ENCODE data around the gene COL8A2. TPM values are rescaled to one million over a fixed set of nuclear protein-coding genes. Genes with fewer than 3 reads are reported as not detected.
"Not testable (repeated sequence)": the region's sequence is repeated elsewhere in the genome, so short reads cannot be mapped to it uniquely, and the experiment has no call there.

COL8A2 gene
- total RNA-seq, 1 experiment from 2014 or later: not detected

DNA sequence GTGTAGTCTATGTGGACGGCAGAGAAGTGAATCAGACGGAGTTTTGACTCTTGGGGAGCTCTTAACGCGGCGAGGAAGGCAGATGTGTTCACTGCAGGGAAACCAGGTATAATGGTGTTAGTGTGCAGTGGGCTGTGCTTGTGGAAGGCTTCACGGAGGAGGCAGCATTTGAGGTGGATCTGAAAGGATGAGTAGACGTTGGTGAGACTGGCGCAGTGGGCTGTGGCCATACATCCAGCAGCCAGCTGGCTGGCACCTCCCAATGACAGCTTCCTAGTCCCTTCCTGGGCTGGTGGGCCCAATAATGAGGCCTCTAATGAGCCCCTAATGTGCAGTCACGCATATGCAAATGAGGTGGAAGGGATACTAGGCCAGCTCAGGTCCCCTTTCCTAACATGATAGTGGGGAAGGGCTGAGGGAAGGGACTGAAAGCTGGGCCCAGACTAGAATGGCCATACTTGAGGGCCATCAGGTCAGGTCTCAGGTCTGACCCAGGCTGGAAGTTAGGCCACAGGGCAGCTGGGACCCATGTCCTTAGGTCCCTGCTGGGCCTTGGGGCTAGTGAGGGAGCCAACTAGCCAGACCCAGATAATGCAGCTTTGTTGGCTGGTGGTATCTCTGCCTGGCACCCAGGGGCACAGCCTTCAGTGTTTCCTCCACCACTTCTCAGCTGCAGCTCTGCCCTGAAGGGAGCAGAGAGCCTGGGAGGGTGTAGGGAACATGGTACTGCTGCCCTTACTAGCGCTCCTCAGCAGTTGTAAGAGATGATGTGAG lies 34.8 kb upstream of the COL8A2 start:
- DNase-seq (ENCODE audit: low read depth): no peak
- in situ Hi-C loops (cut with HindIII; ENCODE audit: low pct_unique_long_range_greater_than_20kb, low sequenced_read_pairs): no loop called here

DNA sequence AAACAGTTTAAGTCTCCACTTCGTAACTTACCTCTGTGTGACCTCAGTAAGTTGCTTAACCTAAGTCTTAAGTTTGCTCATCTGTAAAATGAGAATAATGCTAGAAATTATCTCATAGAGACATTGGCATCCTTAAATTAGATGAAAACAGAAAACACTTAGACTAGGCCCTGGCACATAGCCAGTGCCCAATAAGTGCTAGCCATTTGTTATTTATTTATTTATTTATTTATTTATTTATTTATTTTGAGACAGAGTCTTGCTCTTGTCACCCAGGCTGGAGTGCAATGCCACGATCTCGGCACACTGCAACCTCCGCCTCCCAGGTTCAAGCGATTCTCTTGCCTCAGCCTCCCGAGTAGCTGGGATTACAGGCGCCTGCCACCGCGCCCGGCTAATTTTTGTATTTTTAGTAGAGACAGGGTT lies 33.8 kb upstream of the COL8A2 start:
- in situ Hi-C loops (cut with HindIII; ENCODE audit: low pct_unique_long_range_greater_than_20kb, low sequenced_read_pairs); DNase-seq (ENCODE audit: low read depth): not testable (repeated sequence)

DNA sequence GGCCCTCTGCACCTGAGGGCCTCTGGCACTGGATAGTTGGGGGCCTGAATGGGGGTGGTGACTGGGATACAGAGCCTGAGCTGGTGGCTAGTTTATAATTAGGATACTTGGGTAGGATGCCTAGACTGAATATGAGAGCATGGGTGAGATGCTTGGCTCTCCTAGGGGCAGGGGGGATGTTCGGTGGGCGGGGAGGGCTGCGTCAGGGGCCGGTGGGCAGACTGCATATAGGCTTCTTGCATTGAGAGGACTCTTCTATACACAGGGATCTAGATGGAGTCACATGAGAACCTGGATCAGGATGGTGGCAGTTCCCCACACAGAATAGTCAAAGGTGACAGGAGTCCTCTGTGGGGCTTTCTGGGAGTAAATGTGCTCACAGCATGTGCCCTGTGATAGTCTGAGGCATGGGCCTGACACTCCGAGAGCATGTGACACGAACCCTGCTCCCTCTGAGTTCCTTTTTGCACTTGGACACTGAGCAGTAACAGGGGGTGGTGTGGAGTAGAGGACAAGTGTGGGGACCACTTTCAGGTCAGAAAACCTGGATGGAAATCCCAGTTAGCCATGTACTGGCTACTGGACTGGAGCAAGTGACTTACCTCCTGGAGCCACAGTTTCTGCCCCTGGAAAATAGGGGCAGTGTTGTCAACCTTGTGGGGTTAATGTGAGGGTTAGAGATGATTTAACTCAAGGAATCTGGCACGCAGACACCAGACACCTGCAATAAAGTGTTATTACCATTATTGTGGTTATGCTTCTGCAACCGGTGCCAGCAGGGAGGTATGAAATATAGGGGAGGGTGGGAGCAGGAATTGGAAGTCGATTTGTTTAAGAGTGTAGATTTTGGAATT lies 33.2 kb upstream of the COL8A2 start:
- in situ Hi-C loops (cut with HindIII; ENCODE audit: low pct_unique_long_range_greater_than_20kb, low sequenced_read_pairs): no loop called here
- no peak for DNase-seq (ENCODE audit: low read depth)

DNA sequence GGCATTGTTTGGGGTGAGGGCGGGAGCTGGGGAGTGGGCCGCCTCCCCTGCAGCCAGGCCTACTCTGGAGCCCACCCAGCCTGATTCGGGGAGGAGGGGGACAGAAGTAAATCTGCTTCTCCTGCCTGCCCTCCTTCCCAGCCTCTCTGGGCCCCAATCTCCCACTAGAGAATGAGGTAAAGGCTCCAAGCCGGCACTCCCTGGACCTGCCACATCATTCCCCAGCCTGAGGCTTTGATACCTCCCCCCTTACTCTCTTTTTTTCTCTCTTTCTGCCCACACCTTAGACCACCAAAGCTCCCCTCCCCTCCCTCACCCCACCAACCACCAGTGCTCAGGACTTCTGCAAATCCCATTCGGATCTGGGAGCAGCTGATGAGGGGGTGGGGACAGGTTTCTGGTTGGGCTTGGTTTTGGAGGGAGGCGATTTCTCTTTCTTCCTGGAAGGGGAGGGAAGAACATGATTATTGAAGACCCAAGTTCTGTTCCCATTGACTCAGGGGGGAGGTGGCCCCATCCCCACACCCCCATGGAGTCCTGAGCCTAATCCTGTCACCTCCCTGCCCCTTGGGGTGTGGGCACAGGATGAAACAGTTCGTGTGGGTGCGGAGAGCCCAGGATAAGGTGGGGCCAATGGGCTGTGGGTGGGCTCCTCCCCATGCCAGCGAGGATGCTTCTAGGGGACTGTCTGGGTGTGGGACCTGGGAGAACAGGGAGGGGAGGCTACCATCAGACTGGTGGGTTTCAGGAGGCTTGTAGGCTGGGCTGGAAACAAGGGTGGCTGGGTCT lies 32.3 kb upstream of the COL8A2 start:
- in situ Hi-C loops (cut with HindIII; ENCODE audit: low pct_unique_long_range_greater_than_20kb, low sequenced_read_pairs): no loop called here
- no peak for DNase-seq (ENCODE audit: low read depth)

DNA sequence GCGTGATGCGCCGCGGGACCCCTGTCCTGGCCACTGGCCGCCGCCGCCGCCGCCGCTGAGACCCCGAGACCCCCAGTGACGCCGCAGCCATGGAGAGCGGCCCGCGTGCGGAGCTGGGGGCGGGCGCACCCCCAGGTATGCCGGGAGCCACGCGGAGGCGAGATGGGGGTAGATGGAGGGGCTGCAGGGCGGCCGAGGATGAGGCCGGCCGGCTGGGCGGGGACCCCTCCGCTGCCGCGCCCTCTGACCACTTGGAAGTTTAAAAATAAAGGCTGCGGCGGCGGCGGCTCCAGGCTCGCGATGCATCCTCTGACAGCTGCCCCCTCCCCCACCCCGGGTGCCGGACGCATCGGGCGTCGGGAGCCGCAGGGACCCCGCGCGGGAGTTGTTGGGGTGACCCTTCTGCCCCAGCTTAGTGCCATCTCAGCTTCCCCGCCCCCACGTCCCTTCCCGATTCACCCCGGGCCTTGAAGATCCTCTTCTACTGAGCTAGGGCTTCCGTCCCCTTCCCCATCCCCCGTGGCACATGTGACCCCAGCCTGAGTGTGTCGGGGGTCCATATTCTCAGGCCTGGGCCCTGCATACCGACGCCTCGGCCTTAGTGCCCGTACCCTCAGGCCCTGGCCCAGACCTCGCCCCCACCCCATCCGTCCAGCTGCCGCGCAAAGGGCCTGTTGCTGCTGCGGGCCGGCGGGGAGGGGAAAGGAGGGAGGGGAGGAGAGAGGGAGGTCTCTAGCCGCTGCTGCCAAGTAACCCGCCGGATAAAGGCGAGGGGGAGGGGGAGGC lies 31.5 kb upstream of the COL8A2 start:
- in situ Hi-C loops (cut with HindIII; ENCODE audit: low pct_unique_long_range_greater_than_20kb, low sequenced_read_pairs): no loop called here
- peak; percentile 57 for DNase-seq (ENCODE audit: low read depth)

DNA sequence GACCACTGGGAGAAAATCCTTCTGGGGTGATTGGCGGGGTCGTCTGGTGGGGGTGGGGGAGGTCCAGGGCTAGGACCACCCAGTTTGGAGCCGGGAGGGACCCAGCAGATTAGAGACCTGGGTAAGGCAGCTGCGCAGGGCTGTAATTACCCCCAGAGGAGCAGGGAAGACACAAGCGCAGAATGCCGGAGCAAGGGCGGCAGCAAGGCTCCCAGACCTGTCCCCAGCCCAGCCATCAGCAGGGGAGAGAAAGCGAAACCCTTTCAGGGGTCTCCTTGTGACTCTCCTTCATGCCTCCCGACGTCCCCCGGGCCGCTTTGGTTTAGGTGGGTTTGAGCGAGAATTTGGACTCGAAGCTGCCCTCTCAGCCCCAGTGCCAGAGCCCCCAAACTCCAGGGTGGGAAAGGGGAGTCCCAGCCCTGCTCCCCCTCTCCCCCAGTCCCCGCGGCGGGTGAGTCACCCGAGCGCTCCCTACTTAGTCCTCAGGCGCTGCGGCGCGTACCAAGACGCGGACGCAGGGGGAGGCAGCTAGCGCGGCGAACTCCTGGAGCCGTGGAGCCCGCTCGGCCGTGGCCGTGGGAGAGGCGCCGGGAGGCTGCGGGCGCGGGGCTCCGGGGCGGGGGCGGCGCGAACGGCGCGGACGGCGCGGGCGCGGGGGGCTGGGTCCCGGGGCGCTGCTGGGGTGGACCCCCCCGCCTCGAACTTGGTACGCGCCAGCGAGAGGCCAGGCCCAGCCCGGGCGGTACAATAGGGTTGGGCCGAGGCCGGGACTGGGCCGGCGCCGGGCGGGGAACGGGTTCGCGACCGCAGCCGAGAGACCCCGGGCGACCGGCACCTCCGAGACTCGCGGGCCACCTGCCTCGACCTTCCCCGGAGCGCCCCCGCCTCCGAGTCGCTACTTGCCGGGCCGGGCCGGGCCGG lies 30.6 kb upstream of the COL8A2 start, which contains the start of gene MAP7D1:
Gene MAP7D1, plus strand, starts transcription at position 753 of the 921 bp plus-strand sequence. CDS start 258 bp downstream, outside the sequence.
- peak; percentile 66 for DNase-seq (ENCODE audit: low read depth)
- in situ Hi-C loops (cut with HindIII; ENCODE audit: low pct_unique_long_range_greater_than_20kb, low sequenced_read_pairs): no loop called here

DNA sequence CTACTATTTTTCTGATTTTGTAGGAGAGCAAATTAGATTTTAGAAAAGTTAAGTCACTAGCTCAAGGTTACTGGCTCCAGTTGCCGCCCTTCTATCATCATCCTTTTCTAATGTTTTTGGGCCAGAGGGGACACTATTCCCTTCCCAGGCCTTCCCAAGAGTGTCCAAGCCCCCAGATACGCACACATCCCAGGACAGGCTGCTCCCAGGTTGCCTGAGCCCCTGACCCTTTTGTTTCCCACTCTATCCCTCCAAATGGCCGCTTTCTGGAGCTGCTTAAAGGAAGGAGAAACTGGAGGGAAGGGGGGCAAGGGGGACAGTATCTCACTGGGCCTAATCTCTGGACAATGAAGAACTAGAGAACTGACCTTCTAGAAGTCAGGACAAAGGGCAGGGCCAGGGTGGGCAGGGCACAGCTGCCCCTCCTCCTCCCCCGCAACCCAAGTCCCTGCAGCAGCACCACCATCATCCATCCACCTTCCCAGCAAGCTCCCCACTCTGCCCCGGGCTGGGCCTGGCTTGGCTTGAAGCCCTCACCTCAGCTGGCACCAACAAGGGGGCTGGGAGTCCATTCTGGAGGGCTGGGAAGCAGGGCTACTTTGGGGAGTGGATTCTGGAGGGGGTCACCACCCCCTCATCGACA lies 29.9 kb upstream of the COL8A2 start:
- DNase-seq (ENCODE audit: low read depth): no peak
- in situ Hi-C loops (cut with HindIII; ENCODE audit: low pct_unique_long_range_greater_than_20kb, low sequenced_read_pairs): no loop called here

DNA sequence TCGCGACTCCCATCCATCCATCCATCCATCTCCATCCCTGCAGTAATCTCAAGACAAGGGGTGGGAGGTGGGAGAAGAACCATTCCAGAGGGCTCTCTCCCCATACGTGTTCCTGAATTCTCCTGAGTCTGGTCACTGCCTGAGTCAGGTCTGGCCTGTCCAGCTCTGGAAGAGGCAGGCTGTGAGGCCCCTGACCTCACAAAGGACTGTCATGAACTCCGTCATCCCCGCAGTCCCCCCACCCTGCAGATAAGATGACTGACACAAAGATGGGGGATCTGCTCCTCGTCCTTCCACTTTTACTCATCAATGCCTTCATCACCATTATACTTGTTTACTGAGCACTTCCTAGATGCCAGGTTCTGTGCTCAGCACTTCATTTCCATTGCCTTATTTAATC lies 29.3 kb upstream of the COL8A2 start:
- DNase-seq (ENCODE audit: low read depth): no peak
- in situ Hi-C loops (cut with HindIII; ENCODE audit: low pct_unique_long_range_greater_than_20kb, low sequenced_read_pairs): no loop called here

DNA sequence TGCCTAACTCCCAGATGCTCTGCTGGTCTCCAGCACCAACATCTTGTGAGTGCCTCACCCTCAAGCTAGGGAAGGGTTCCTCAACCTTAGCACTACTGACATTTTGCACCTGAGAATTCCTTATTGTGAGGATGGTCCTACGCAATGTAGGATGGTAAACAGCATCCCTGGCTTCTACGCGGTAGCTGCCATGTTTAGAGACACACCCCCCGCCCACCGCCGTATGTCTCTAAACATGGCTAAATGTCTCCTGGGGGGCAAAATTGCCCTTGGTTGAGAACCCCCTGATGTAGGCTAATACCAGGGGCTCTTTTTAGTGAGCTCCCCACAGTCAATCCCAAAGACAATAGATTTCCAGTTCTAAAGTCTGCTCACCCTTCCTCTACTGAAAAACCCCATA lies 28.5 kb upstream of the COL8A2 start:
- in situ Hi-C loops (cut with HindIII; ENCODE audit: low pct_unique_long_range_greater_than_20kb, low sequenced_read_pairs): no loop called here
- DNase-seq (ENCODE audit: low read depth): no peak

DNA sequence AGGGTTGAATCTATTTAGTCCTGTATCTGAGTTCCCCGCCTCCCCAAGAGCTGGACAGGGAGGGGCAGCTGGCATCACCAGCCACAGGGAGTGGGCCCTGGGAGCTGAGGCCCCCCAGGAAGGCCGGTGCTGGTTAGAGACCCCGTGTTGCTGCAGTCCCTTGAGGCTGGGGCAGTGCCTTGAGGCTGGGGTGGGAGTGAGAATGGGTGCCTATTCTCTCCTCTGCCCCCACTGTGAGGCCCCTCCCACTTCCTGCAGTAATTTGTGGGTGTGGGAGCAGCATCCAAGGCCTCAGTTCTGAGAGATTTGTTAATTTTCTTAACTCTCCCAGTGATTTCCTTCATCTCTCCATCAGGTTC lies 26.8 kb upstream of the COL8A2 start:
- in situ Hi-C loops (cut with HindIII; ENCODE audit: low pct_unique_long_range_greater_than_20kb, low sequenced_read_pairs): no loop called here
- no peak for DNase-seq (ENCODE audit: low read depth)

DNA sequence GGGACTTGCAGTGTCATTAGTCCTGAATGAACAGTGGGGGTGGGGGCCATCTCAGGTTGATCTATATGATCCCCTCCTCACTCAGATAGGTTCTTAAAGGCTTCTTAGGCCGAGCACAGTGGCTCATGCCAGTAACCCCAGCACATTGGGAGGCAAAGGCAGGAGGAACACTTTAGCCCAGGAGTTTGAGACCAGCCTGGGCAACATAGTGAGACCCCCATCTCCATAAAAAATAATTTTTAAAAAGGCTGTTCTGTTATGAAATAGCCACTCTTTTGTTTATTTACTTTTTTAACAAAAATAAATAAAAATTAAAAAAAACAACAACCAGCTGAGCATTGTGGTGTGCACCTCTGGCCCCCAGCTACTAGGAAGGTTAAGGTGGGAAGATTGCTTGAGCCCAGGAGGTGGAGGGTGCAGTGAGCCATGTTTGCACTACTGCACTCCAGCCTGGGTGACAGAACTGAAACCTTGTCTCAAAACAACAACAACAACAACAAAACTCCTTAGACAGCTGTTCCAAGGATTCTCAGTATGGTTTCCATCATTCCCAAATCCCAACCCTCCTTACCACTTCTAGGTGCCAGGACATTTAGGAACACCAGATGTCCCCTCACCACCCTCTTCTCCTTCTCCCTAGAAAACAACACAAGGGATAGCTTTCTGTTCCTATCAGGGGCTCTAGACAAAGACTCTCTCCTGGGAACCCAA lies 26.3 kb upstream of the COL8A2 start:
- no peak for DNase-seq (ENCODE audit: low read depth)
- in situ Hi-C loops (cut with HindIII; ENCODE audit: low pct_unique_long_range_greater_than_20kb, low sequenced_read_pairs): no loop called here

DNA sequence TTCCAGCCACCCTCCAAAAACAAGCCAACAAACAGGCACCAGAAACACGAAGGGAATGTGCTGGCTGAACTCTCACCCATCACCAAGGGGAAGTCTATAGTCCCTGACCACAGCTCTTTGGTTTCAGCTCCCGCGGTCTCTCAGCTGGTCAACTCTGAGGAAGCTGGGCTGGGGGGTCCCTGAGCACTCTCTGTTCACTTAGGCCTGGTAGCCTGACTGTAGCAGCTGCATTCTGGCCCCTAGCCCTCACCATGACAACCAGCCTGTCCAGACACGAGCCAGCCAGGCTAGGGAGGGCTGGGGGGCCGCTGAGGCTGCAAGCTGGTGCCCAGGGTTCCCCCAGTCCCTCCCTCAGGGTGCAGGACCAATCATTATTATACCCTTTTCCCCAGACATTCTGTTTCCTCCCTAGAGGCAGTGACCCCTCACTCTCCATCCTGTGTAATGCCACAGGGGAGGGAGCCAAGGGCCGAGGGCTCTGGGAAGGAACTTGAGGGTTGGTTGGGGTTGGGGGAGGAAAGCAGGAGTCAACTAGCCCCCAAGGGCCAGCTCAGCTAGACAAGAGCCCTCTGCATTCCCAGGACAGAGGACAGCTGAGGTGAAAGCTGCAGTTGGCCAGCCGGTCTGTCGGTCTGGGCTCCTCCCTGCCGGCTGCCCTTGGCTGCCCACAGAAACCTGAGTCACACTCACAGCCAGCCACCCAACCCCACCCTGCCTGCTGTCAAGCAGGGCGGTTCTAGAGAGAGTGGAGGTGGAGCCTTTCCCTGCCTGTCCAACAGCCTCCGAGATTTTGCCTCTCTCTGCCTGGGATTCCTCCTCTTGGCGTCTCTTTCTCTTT lies 25.5 kb upstream of the COL8A2 start:
- in situ Hi-C loops (cut with HindIII; ENCODE audit: low pct_unique_long_range_greater_than_20kb, low sequenced_read_pairs): no loop called here
- DNase-seq (ENCODE audit: low read depth): peak; percentile 96

DNA sequence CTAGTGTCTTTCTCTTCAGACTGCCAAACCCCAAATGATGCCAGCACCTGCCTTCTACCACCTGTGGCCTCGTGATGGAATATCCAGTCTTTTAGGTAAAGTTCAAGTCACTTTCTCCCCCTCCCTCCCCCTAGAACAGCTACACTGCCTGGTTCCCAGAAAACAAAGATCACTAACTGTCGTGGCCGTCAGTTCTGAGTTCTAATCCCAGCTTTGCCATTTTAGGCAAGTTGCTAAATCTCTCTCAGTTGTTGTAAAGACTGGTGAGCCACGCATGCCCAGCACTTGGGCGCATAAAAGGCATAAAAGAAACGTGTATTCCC lies 24.9 kb upstream of the COL8A2 start:
- in situ Hi-C loops (cut with HindIII; ENCODE audit: low pct_unique_long_range_greater_than_20kb, low sequenced_read_pairs): no loop called here

DNA sequence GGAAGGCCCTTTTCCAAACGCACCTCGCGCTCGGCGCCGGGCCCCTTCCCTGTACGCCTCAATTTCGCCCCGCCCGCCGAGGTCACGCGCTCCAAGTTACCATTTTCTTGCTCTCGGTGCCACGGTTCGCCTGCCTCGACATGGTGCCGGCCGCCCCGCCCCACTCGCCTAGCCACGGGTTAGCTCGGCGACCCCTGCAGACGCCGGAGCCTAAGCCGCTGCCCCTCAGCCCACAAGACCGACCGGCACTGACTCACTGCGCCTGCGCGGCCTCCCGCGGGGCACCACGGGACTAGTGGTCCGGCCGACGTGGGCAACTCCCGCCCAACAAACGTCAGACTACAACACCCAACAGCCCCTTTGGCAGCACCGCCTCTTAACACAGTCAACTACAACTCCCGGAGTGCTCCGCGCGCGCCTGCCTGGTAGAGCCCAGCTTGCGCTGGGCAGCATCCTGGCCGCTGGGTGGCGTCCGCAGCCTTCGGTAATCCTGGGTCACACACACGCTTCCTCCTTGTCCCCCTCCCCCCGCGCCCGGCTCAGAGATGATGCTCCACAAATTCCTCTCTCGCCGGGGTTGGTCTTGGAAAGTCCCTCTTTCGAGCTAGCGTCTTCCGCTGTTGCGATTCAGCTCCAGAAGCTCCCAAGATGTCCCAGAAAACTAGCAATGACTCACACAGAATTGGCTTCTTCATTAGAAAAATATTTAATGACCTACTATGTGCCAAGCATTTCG lies 24.4 kb upstream of the COL8A2 start, which contains the start of gene TRAPPC3:
Gene TRAPPC3, minus strand, starts transcription at position 250 of the 736 bp plus-strand sequence. Its CDS starts 108 bp downstream, at position 142.
- peak; percentile 100 for DNase-seq (ENCODE audit: low read depth)
- in situ Hi-C loops (cut with HindIII; ENCODE audit: low pct_unique_long_range_greater_than_20kb, low sequenced_read_pairs): no loop called here

More for the DNA sequence above, 24.9 kb upstream of the COL8A2 start:
- no peak for DNase-seq (ENCODE audit: low read depth)

DNA sequence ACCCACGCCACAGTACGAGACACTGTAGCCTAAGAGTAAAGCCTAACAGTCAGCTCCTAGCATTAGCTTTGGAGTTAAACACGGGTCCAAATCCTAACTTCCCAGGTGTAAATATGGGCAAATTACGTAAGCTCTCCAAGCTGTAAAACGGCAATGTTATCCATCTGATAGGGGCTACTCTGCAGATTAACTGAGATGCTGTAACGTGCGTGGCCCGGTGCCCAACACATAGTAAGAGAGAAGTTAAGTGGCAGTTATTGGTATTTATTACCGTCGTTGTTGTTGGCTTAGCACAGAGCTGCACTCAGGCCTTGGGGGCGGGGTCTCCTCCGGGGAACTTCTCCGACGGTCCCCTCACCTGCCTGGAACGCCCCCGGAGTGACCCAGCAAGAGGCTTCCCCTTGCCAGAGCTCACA lies 23.8 kb upstream of the COL8A2 start:
- no peak for DNase-seq (ENCODE audit: low read depth)
- in situ Hi-C loops (cut with HindIII; ENCODE audit: low pct_unique_long_range_greater_than_20kb, low sequenced_read_pairs): no loop called here
